COLO829 (cell line): ENCODE results near the gene CCND1.
A peak's percentile ranks its signal among the peaks of the same experiment; 100 is the strongest.
"Not testable (repeated sequence)": the region's sequence is repeated elsewhere in the genome, so short reads cannot be mapped to it uniquely, and the experiment has no call there.

Source experiments
- DNase-seq: peaks from one replicate; pipeline ENCODE4 v3.0.0; 2012; ENCODE audit warnings: low spot score

Gene CCND1

DNA sequence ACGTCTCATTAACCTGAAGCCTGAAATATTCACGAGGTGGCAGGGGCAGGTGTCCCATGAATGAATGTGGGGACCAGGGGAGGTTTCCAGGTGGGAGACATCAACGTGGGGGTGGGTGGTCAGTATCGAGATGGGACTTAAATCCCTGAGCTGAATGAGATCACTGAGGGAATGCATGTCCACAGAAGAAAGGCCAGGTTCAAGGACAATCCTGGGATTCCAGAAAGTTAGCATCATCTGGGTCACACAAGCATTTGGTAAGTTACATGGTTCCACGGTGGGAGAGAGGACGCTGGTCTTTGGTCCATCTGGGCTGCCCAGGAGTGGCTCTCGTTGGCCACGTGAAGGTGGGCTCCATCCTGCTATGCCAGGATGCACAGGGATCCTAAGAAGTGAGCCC is 22.7 kb upstream of the CCND1 start:
- DNase-seq = no peak

DNA sequence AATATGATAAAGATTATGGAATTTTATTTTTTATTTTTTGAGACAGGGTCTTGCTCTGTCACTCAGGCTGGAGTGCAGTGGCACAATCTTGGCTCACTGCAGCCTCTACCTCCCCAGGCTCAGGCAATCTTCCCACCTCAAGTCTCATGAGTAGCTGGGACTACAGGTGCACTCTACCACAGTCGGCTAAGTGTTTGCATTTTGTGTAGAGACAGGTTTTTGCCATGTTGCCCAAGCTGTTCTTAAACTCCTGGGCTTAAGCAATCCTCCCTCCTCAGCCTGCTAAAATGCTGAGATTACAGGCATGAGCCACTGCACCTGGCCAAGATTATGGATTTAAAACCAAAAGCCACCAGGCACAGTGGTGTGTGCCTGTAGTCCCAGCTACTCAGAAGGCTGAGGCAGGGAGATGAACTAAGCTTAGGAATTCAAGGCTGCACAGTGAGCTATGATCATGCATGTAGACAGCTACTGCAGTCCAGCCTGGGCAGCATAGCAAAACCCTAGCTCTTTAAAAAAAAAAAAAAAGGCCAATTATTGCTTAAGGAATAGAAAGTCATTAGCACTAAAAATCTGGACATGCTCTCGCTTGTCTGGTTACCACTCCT is 20.2 kb upstream of the CCND1 start:
- no peak for DNase-seq

DNA sequence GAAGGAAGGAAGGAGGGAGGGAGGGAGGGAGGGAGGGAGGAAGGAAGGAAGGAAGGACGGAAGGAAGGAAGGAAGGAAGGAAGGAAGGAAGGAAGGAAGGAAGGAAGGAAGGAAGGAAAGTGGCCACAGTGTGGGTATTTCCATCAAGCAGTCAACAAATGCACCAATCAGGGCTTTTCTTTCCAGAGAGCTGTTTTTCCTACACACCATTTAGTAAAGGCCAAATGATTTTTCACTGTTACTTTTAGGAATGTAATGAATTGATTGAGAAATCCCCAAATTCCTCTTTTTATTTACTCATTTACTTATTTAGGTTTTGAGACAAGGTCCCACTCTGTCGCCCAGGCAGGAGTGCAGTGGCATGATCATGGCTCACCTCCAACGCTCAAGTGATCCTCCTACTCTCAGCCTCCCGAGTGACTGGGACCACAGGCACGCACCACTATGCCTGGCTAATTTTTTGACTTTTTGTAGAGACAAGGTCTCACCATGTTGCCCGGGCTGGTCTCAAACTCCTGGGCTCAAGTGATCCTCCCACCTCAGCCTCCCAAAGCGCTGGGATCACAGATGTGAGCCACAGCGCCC is 18.8 kb upstream of the CCND1 start:
- not testable (repeated sequence) for DNase-seq

DNA sequence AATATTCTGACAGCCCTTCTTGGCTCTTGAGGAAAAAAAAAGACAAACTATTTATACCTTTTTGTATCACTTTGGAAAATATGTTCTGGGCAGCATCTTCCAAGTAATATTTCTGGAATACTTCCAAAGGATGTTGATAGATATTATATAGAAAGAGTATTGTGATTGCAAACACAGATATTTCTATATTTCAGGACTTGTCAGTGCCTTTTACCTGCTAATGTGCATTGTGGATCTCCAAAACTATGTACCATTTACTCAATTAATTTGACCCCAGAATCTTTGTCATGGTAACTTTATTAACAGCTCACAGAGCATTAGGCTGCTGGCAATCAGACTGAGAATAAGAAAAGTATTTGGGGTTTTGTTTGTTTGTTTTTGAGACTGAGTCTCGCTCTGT is 16.7 kb upstream of the CCND1 start:
- no peak for DNase-seq

DNA sequence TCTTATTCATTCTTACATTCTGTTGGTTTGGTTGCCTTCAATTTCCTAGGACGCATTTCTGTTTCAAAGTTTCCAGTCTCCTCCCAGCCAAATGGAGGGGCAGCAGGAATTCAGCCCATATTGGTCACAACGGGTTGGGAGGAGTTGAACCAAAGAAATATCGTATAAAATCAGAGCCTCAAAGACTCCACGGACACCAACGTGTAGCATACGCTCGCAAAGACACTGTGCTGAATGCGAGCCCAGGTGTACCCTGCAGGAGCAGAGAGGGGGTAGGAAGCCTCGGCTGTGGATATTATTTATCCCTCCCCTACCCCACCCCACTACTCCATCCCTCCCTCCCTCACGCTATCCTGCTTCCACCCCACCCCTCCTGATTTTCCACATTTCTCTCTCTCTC is 15.5 kb upstream of the CCND1 start:
- DNase-seq = no peak

DNA sequence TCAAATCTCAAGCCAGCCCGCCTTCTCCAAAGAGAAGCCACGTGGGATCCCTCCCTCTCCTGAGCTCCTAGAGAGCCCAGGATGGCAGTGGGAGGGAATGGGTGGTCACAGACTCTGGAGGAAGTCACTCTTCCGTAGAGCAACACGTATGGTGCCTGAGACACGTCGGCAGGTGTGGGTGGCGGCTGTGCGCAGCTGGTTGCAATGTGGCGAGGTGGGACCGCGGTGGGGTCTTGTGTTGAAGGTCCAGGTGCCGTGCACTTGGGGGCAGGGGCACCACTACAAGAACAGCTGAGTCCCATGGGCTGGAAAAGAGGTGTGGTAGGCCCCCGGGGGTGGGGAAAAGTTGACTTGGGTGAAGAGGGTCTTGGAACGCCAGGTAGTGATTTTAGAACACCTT is 13.4 kb upstream of the CCND1 start:
- no peak for DNase-seq

DNA sequence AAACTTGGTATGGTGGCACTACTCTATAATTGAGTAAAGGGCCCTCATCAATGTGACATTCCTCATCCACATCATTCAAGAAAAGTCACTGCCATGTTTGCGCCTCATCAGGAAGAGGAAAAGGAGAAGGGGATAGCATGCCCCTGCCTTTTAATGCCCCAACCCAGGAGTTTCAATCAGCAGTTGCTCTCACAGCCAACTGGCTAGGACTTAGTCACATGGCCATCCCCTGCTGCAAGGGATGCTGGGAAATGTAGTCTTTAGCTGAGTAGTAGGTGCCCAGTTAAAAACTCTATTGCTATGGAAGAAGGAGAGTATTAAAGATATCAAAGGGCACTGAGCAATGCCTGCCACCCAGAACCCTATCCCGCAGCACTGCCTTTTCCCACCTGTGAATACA is 10.9 kb upstream of the CCND1 start:
- no peak for DNase-seq

DNA sequence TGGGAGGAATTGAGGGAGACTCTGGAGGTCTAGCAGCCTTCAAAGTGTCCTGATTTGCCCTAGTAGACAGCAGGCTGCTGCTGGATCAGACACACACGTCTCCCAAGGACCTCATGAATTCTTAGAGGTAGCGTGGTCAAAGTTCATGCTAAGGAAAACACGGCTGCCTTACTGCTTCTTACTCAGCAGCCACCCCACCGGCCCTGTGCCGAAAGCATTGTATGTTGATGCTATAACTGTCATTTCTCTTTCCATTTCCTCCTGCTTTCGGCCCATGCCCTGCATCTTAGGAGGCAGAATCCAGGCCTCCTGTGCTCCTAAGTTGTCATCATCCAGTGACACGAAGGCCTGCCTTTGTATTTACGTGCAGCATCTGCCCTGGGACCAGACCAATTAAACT is 10.5 kb upstream of the CCND1 start:
- DNase-seq = no peak

DNA sequence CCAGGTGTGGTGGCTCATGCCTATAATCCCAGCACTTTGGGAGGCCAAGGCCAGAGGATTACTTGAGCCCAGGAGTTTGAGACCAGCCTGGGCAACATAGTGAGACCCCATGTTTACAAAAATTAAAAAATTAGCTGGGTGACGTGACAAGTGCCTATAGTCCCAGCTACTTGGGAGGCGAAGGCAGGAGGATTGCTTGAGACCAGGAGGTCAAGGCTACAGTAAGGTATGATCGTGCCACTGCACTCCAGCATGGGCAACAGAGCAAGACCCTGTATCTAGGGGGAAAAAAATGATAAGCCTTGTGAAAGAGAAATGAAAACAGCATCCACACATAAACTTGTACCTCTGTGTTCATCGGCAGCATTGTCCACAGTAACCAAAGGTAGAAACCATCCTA is 8.1 kb upstream of the CCND1 start:
- no peak for DNase-seq

DNA sequence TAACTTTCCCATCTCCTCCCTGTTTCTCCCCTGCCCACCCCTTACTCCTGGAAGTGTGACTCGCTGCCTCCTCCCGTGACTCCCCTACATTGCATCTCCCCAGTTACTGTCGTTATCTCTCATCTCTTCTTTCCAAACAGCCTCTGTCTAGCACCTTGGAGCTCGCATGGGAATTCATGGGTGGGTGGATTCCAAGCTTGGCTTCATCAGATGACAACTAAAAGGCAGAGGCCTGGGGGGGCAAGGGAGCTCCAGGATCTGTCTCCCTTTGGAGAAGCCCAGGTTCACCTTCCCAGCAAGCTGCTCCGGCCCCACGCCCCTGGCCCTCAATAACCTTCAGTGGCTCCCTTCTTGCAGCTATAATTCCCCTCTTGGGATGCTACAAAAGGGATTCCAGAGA is 6.9 kb upstream of the CCND1 start:
- no peak for DNase-seq

DNA sequence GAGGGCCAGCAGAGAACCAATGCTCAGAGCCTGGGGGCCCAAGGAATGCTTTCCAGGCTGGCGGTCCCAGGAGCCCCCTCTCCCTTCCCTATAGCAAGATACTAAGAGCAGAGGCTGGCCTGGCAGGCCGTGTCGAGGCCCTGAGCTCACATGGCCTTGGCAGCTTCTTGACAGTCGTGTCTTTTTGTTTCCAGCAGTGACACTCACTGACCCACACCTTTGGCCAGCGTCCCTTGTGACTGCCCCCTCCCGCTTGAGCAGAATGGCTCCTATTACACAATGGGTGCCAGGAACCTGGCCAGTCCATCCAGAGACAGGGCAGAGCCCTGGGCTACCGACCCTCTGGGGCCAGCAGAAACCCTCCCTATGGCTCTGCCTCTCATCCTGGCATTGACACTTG is 6.4 kb upstream of the CCND1 start:
- no peak for DNase-seq

DNA sequence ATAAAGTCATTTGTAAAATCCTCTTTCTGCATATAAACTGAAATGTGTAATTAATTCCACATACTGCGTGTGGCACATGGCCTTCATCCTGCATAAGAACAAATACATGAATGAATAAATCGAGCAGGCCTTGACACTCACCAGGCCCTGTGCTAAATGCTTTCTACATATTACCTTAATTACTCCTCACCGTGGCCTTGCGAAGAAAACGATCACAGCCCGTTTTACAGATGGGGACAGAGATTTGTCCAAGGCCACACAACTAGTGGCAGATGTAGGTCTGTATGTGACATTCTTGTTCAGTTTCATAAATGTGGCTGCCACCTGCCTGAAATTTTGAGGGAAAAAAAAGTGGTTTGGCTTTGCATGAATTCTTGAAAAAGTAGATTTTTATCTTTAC is 5.8 kb upstream of the CCND1 start:
- DNase-seq = no peak

DNA sequence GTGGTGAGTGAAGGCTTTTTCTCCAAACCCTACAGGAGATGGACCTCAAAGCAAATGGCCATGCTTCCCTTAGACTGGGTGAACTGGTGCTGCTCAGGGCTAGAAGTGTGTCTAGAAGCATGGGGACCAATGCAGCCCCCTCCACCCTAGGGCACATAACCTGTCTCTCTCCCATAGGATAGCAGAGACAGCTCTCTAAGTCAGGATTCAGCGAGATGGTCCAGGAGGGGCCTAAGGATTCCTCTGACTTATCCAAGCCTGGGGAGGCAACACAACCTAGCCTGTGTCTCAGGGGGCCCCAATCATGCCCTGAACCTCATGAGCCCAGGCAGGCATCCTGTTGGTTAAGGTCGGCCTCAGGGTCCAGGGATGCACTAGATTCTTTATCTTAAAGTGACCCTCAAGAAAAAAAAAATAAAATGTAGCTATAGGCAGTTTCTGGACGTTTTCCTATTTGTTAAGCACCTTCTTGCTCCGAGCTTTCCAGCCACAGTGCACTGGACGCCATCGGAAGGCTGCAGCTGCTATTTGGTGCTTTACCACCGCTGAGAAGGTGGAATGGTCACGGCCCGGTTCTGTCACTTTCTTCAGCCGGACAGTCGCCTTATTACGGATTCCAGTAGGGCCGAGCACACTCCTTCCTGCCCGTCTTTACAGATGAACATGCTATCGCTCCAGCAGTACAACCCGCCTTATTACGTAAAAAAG is 5.0 kb upstream of the CCND1 start:
- DNase-seq = no peak

DNA sequence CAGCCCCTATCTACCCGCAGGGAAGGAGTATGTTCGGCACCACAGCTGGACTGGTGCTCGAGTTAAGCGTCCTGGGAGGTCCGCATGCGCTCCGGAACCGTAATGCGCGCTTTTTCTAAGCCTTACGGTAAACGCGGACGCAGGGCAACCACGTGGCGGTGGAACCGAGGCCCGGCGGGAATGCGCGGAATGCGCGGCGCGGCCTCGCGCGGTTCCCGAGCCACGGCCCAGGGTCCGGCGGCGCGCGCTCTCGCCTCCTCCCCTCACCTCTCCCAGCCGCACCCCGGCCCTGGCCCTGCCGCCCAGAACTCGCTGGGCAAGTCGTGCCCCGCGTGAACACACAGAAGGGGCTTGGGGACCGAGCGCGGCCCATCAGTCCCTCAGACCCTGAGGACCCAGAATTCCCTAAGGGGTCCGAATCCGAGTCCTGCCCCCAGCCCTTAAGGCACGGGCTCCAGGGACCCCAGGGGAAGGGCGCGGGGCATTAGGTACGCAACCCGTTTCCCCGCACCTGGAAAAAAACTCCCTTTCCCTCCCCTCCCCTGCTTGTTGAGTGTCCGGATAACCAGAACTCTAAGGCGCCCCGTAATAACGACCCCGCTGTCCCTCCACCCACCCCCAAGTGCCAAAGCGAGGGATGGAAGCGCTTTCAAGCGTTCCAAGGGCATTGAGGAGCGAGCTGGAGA is 4.3 kb upstream of the CCND1 start:
- DNase-seq = peak; percentile 40

DNA sequence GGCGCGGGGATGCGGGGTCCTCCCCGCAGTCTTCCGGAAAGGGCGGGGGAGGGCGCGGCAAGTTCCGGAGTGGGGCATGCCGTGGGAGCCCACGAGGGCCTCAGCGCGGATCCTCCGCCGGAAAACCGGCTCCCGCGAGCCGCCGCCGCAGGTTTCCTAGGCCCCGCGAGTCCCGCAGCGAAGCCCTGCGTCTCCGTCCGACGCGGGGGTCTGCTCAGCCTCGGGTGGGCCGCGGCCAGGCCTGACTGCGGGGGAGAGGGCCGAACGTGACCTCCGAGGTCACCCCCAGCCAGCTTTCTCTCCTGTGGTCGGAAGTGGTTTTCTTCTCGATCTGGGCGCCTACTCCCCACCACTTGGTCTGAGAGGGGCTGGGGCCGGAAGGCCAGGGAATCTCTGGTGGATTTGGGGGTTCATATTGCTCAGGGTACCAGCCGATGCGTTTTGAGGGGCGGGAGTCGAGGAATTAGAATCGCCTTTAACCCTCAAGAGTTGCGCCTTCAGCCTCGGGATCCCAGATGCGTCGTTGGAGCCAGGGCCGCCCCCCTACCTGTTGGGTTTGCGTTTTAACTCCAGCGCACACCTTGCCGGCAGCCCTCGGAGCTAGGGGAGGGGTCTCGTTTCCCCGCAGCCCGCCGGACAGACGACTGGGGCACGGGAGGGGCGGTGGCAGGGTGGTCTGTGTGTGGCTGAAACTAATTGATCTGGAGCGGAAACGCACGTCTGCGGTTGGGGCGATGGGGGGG is 3.6 kb upstream of the CCND1 start:
- DNase-seq = no peak

DNA sequence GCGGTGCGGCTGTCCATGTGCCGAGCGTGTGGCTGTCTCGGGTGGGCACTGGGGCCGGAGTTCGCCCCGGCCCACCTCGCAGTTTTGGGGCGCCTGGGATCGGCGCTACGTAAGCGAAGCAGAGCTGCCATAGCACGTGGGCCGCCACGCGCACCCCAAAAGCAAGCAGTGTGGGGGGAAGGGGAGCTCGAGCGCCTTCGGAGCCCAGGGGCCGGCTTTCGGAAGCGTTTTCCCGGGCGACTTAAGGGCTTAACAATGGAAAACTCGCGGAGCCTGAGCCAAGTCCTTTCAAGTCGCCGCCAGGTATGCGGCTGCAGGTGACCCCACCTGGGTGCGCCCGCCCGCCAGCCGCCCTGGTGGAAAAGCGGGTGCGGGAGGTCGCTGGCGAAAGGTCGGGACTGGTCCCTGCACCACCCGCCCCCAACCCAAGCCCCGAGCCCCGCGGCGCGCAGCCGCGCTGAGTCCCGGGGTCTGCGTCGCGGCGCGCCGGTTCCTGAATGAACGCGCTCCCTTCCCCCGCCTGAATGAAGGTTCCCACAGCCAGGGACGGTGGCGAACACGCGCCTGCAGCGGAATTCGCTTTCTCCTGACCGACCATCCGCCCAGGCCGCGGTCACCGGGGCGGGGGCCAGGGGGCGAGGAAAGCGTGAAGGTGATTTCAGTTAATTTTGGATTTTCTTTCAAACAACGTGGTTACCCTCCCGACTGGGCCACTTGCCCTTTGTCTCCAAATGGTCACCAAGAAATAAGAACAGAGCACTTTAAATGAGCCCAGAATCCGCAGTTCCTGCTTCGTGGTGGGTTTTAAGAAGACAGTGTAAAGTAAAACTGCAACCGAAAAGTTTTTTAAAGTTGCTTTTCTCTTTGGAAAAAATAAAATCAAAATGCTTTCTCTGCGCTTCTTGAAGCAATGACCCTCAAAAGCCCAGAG is 2.8 kb upstream of the CCND1 start:
- no peak for DNase-seq

DNA sequence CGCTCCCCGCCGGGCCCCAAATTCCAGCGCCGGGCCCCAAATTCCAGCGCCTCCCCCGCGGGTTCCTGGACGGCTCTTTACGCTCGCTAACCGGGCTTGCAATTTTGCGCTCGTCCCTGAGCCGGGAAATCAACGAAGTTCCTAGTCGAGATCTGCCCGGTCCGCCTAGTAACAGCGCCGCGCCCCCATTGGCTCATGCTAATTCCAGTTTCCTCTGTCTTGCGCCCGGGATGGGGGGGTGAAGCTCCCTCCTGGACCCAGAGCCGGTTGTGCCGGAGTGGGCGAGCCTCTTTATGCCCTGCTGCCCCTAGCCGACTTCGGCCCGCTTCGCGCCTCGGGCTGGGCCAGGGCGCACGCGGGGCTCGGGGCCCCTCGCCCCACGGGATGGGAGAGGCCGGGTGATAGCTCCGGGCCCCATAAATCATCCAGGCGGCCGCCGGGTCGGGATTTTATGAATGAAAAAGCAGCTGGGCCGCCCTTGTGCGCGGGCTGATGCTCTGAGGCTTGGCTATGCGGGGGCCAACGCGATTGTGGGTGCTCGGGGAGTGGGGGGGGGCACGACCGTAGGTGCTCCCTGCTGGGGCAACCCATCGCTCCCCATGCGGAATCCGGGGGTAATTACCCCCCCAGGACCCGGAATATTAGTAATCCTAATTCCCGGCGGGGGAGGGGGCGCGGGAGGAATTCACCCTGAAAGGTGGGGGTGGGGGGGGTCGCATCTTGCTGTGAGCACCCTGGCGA is 1.8 kb upstream of the CCND1 start:
- peak; percentile 86 for DNase-seq

DNA sequence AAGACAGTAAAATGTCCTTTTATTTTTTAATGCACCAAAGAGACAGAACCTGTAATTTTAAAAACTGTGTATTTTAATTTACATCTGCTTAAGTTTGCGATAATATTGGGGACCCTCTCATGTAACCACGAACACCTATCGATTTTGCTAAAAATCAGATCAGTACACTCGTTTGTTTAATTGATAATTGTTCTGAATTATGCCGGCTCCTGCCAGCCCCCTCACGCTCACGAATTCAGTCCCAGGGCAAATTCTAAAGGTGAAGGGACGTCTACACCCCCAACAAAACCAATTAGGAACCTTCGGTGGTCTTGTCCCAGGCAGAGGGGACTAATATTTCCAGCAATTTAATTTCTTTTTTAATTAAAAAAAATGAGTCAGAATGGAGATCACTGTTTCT is 1.1 kb upstream of the CCND1 start:
- DNase-seq = no peak

DNA sequence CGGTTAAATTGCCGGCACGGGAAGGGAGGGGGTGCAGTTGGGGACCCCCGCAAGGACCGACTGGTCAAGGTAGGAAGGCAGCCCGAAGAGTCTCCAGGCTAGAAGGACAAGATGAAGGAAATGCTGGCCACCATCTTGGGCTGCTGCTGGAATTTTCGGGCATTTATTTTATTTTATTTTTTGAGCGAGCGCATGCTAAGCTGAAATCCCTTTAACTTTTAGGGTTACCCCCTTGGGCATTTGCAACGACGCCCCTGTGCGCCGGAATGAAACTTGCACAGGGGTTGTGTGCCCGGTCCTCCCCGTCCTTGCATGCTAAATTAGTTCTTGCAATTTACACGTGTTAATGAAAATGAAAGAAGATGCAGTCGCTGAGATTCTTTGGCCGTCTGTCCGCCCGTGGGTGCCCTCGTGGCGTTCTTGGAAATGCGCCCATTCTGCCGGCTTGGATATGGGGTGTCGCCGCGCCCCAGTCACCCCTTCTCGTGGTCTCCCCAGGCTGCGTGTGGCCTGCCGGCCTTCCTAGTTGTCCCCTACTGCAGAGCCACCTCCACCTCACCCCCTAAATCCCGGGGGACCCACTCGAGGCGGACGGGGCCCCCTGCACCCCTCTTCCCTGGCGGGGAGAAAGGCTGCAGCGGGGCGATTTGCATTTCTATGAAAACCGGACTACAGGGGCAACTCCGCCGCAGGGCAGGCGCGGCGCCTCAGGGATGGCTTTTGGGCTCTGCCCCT is 529 bp upstream of the CCND1 start:
- no peak for DNase-seq
